CD8-positive, alpha-beta memory T cell (primary cell): Measurements from ENCODE around the gene NUS1. TPM values are rescaled to one million over a fixed set of nuclear protein-coding genes. Genes with fewer than 3 reads are reported as not detected.
A peak's percentile ranks its signal among the peaks of the same experiment; 100 is the strongest.
"Not testable (repeated sequence)": the region's sequence is repeated elsewhere in the genome, so short reads cannot be mapped to it uniquely, and the experiment has no call there.

Source experiments
- CTCF ChIA-PET: fragments of 350-600 bp; sonication (Branson Sonifier 250); formaldehyde crosslinking; loops from one replicate; lab custom pipeline; 2021; ENCODE audit warnings: antibody characterized with exemption; lab: Charles Lee
- POLR2A ChIA-PET: fragments of 350-600 bp; sonication (Branson Sonifier 250); formaldehyde crosslinking; loops from one replicate; lab custom pipeline; 2021; ENCODE audit warnings: antibody characterized with exemption; lab: Charles Lee
- DNase-seq, 5 donors: peaks; one replicate each; pipeline versions ENCODE4 v3.0.0 to v3.0.0-alpha.2; 2020 to 2022; ENCODE audit warnings: mixed read lengths in 1 of 5
- H3K27ac ChIP-seq: one replicate; pipeline ENCODE4 v1.7.0; 2013; ENCODE audit warnings: low read depth, mild to moderate bottlenecking, low read length, moderate library complexity
- H3K27me3 ChIP-seq: 2 replicates; pipeline ENCODE4 v1.7.0; 2013; ENCODE audit warnings: low read length, mild to moderate bottlenecking; ENCODE audit not compliant: insufficient read depth, poor library complexity, severe bottlenecking
- H3K36me3 ChIP-seq: 2 replicates; pipeline ENCODE4 v1.7.0; 2013; ENCODE audit warnings: mild to moderate bottlenecking, low read length, moderate library complexity; ENCODE audit not compliant: insufficient read depth
- H3K4me1 ChIP-seq: 2 replicates; pipeline ENCODE4 v1.7.0; 2013; ENCODE audit warnings: mild to moderate bottlenecking, low read length, moderate library complexity; ENCODE audit not compliant: insufficient read depth
- H3K4me3 ChIP-seq: 2 replicates; pipeline ENCODE4 v1.7.0; 2013; ENCODE audit warnings: mild to moderate bottlenecking, low read length
- H3K9me3 ChIP-seq: 2 replicates; pipeline ENCODE4 v1.7.0; 2013; ENCODE audit warnings: mild to moderate bottlenecking, low read length
- H3K27ac Mint-ChIP-seq, 8 donors: one replicate each; pipeline ENCODE4 v1.8.0; 2020 to 2021; ENCODE audit warnings: mixed read lengths in 8 of 8, mild to moderate bottlenecking in 6 of 8, inconsistent platforms in 3 of 8, moderate library complexity in 3 of 8
- H3K27me3 Mint-ChIP-seq, 2 donors: one replicate each; pipeline ENCODE4 v1.8.0; 2020 to 2021; ENCODE audit warnings: mixed read lengths in 2 of 2, mild to moderate bottlenecking in 1 of 2, moderate library complexity in 1 of 2
- H3K36me3 Mint-ChIP-seq, 3 donors: one replicate each; pipeline ENCODE4 v1.8.0; 2020 to 2021; ENCODE audit warnings: mixed read lengths in 3 of 3, inconsistent platforms in 1 of 3, mild to moderate bottlenecking in 1 of 3
- H3K4me1 Mint-ChIP-seq, 3 donors: one replicate each; pipeline ENCODE4 v1.8.0; 2020 to 2021; ENCODE audit warnings: mixed read lengths in 3 of 3, inconsistent platforms in 1 of 3, mild to moderate bottlenecking in 1 of 3
- H3K4me3 Mint-ChIP-seq, 7 donors: one replicate each; pipeline ENCODE4 v1.8.0; 2020 to 2021; ENCODE audit warnings: mixed read lengths in 7 of 7, mild to moderate bottlenecking in 6 of 7, moderate library complexity in 4 of 7, inconsistent platforms in 2 of 7
- H3K9me3 Mint-ChIP-seq, 5 donors: one replicate each; pipeline ENCODE4 v1.8.0; 2020 to 2022; ENCODE audit warnings: mixed read lengths in 5 of 5, mild to moderate bottlenecking in 3 of 5, moderate library complexity in 2 of 5, inconsistent platforms in 1 of 5
- polyA plus RNA-seq: library from polyadenylated mRNA; unstranded; fragments of 300-500 nt; fragmentation: Illumina TruSeq; gene quantifications from one replicate; pipeline ENCODE4 v1.2.3, GENCODE V29; 2021
- total RNA-seq, 2 experiments: library from RNA; stranded (reverse); gene quantifications; one replicate each; pipeline ENCODE4 v1.2.3, GENCODE V29; 2021

The NUS1 gene
- total and polyA plus RNA-seq, 3 experiments from 2014 or later: 16.0 to 62.6 (median 62.5) TPM

GRCh38 chr6:117666881-117667280 lies 8.4 kb upstream of the NUS1 start:
- H3K9me3 Mint-ChIP-seq: no peaks in the 10 kb centered on the region
- no peak for DNase-seq
- H3K4me3 ChIP-seq: no peak overlapping the region
- H3K4me1 Mint-ChIP-seq: no peaks in the 10 kb centered on the region
- no peak overlapping the region for H3K27ac ChIP-seq
- no peak overlapping the region for H3K4me3 Mint-ChIP-seq
- H3K27me3 Mint-ChIP-seq: peaks cover 0 to 4% of the 10 kb centered on the region in 2 donors
- POLR2A ChIA-PET: no interaction called here
- CTCF ChIA-PET: no interaction called here
- no peaks in the 10 kb centered on the region for H3K36me3 ChIP-seq
- no peaks in the 10 kb centered on the region for H3K4me1 ChIP-seq
- H3K36me3 Mint-ChIP-seq: no peaks in the 10 kb centered on the region
- H3K27me3 ChIP-seq: no peaks in the 10 kb centered on the region
- no peak overlapping the region for H3K27ac Mint-ChIP-seq
- no peaks in the 10 kb centered on the region for H3K9me3 ChIP-seq

- CTCF ChIA-PET: no interaction called here
- Histone ChIP-seq H3K27me3 (no peaks in the 10 kb centered on the region), H3K4me1 (no peaks in the 10 kb centered on the region), H3K9me3 (no peaks in the 10 kb centered on the region), H3K4me3 (no peak overlapping the region), H3K27ac (no peak overlapping the region), H3K36me3 (no peaks in the 10 kb centered on the region)
- Mint-ChIP-seq H3K27me3 (peaks cover 0 to 4% of the 10 kb centered on the region in 2 donors), H3K36me3 (no peaks in the 10 kb centered on the region), H3K9me3 (no peaks in the 10 kb centered on the region), H3K27ac (no peak overlapping the region), H3K4me1 (peaks cover 0 to 3% (median under 1%) of the 10 kb centered on the region in 3 donors), H3K4me3 (no peak overlapping the region)
- DNase-seq: no peak
- POLR2A ChIA-PET: no interaction called here
These were observed 6.5 kb upstream of the NUS1 start for GRCh38 chr6:117668736-117669135.

GRCh38 chr6:117674503-117674902 lies 766 bp upstream of the NUS1 start:
- POLR2A ChIA-PET: interaction anchor here (1.2 kb wide), 1 partner anchor 72 kb away, joined by 3 read pairs; the partner anchor contains the start of gene GOPC
- no peaks in the 10 kb centered on the region for H3K9me3 Mint-ChIP-seq
- H3K36me3 ChIP-seq: no peaks in the 10 kb centered on the region

GRCh38 chr6:117675658-117676301 lies 511 bp downstream of the NUS1 start:
- H3K36me3 ChIP-seq, CTCF ChIA-PET, H3K27me3 Mint-ChIP-seq, H3K27me3 ChIP-seq, H3K9me3 Mint-ChIP-seq, H3K9me3 ChIP-seq: not testable (repeated sequence)
- Histone ChIP-seq H3K4me3 (peak overlapping the region; percentile 74), H3K4me1 (peaks cover 48% of the 10 kb centered on the region), H3K27ac (peak overlapping the region; percentile 68)
- peak overlapping the region; percentile 81 to 99 (median 94) for H3K27ac Mint-ChIP-seq
- DNase-seq: peak in 4 of 5 donors; percentile 5 to 51 (median 16)
- peak overlapping the region; percentile 83 to 98 (median 90) for H3K4me3 Mint-ChIP-seq
- peaks cover 52 to 62% (median 60%) of the 10 kb centered on the region in 3 donors for H3K4me1 Mint-ChIP-seq
- POLR2A ChIA-PET: interaction anchor here (1.0 kb wide), 1 partner anchor 73 kb away, joined by 4 read pairs; the partner anchor contains the start of gene GOPC
- H3K36me3 Mint-ChIP-seq: peaks cover 0 to 11% (median 4%) of the 10 kb centered on the region in 3 donors

More at GRCh38 chr6:117674503-117674902, 766 bp upstream of the NUS1 start:
- H3K27me3 ChIP-seq: no peaks in the 10 kb centered on the region
- Mint-ChIP-seq H3K36me3 (peaks cover 0 to 9% (median 3%) of the 10 kb centered on the region in 3 donors), H3K4me3 (peak overlapping the region; percentile 82 to 98 (median 89)), H3K4me1 (peaks cover 39 to 49% (median 47%) of the 10 kb centered on the region in 3 donors), H3K27ac (peak overlapping the region in 7 of 8 donors; percentile 30 to 97 (median 87)), H3K27me3 (no peaks in the 10 kb centered on the region)
- H3K9me3 ChIP-seq: no peaks in the 10 kb centered on the region
- no peak for DNase-seq
- peak overlapping the region; percentile 66 for H3K27ac ChIP-seq
- H3K4me1 ChIP-seq: peaks cover 36% of the 10 kb centered on the region
- CTCF ChIA-PET: interaction anchor here (1.4 kb wide), 1 partner anchor 70 kb away, joined by 3 read pairs; no protein-coding TSS in a partner anchor
- H3K4me3 ChIP-seq: peak overlapping the region; percentile 95

GRCh38 chr6:117676577-117677218 lies 1.4 kb downstream of the NUS1 start:
- ChIA-PET POLR2A (interaction anchor here (1.0 kb wide), 1 partner anchor 74 kb away, joined by 4 read pairs; the partner anchor contains the start of gene GOPC), CTCF (no interaction called here)
- no peaks in the 10 kb centered on the region for H3K27me3 Mint-ChIP-seq
- Histone ChIP-seq H3K9me3 (no peaks in the 10 kb centered on the region), H3K4me1 (peaks cover 53% of the 10 kb centered on the region), H3K27ac (peak overlapping the region; percentile 17), H3K27me3 (no peaks in the 10 kb centered on the region), H3K36me3 (no peaks in the 10 kb centered on the region), H3K4me3 (peak overlapping the region; percentile 49)
- peaks cover 60 to 71% (median 69%) of the 10 kb centered on the region in 3 donors for H3K4me1 Mint-ChIP-seq
- no peaks in the 10 kb centered on the region for H3K9me3 Mint-ChIP-seq
- DNase-seq: no peak
- peak overlapping the region; percentile 64 to 91 (median 82) for H3K27ac Mint-ChIP-seq
- peak overlapping the region; percentile 80 to 98 (median 84) for H3K4me3 Mint-ChIP-seq
- peaks cover 0 to 11% (median 4%) of the 10 kb centered on the region in 3 donors for H3K36me3 Mint-ChIP-seq

- peak overlapping the region; percentile 80 to 98 (median 84) for H3K4me3 Mint-ChIP-seq
- no peak overlapping the region for H3K27ac ChIP-seq
- peak in 2 of 5 donors; percentile 9 to 10 for DNase-seq
- no peaks in the 10 kb centered on the region for H3K27me3 Mint-ChIP-seq
- no peaks in the 10 kb centered on the region for H3K9me3 Mint-ChIP-seq
- peaks cover 67 to 81% (median 79%) of the 10 kb centered on the region in 3 donors for H3K4me1 Mint-ChIP-seq
- H3K9me3 ChIP-seq: no peaks in the 10 kb centered on the region
- H3K27ac Mint-ChIP-seq: peak overlapping the region; percentile 15 to 91 (median 82)
- POLR2A ChIA-PET: no interaction called here
- no peaks in the 10 kb centered on the region for H3K36me3 ChIP-seq
- H3K4me1 ChIP-seq: peaks cover 62% of the 10 kb centered on the region
- CTCF ChIA-PET: no interaction called here
- H3K4me3 ChIP-seq: no peak overlapping the region
- H3K27me3 ChIP-seq: no peaks in the 10 kb centered on the region
- peaks cover 0 to 13% (median 4%) of the 10 kb centered on the region in 3 donors for H3K36me3 Mint-ChIP-seq
These were observed 2.4 kb downstream of the NUS1 start for GRCh38 chr6:117677553-117678141.

- H3K27me3 Mint-ChIP-seq: no peaks in the 10 kb centered on the region
- H3K36me3 ChIP-seq: no peaks in the 10 kb centered on the region
- peaks cover 74 to 86% (median 85%) of the 10 kb centered on the region in 3 donors for H3K4me1 Mint-ChIP-seq
- peaks cover 69% of the 10 kb centered on the region for H3K4me1 ChIP-seq
- H3K36me3 Mint-ChIP-seq: peaks cover 0 to 10% (median 7%) of the 10 kb centered on the region in 3 donors
- ChIA-PET CTCF (no interaction called here), POLR2A (no interaction called here)
- peak overlapping the region in 4 of 8 donors; percentile 12 to 93 (median 30) for H3K27ac Mint-ChIP-seq
- H3K9me3 ChIP-seq: no peaks in the 10 kb centered on the region
- H3K4me3 Mint-ChIP-seq: peak overlapping the region in 4 of 7 donors; percentile 0 to 12 (median 6)
- no peak overlapping the region for H3K4me3 ChIP-seq
- no peaks in the 10 kb centered on the region for H3K9me3 Mint-ChIP-seq
- no peak for DNase-seq
- H3K27me3 ChIP-seq: no peaks in the 10 kb centered on the region
- no peak overlapping the region for H3K27ac ChIP-seq
These were observed 6.0 kb downstream of the NUS1 start for GRCh38 chr6:117681162-117681741.
